Gastroesophageal sphincter (tissue), 4 donors: ENCODE measurements around the gene JARID2. TPM values are rescaled to one million over a fixed set of nuclear protein-coding genes. Genes with fewer than 3 reads are reported as not detected.

Experiments used
- ATAC-seq: fragments of 150-250 bp; one replicate; pipeline ENCODE4 v1.9.1; 2016; ENCODE audit warnings: mild to moderate bottlenecking, moderate library complexity
- H3K27ac ChIP-seq, 4 donors: fragments of 200-600 bp; sonication (generic) in 3 of 4; 1 replicate in 3 of 4; 2 replicates in 1 of 4; pipeline ENCODE4 v1.5.1; 2016 to 2019
- H3K27me3 ChIP-seq: fragments of 200-600 bp; sonication (generic); one replicate; pipeline ENCODE4 v1.5.1; 2019
- H3K36me3 ChIP-seq, 2 donors: fragments of 200-600 bp; sonication (generic); one replicate each; pipeline ENCODE4 v1.5.1; 2019; ENCODE audit warnings: control low read depth in 1 of 2
- H3K4me1 ChIP-seq, 3 donors: fragments of 200-600 bp; sonication (generic); 1 replicate in 2 of 3; 2 replicates in 1 of 3; pipeline ENCODE4 v1.5.1; 2016 to 2019; ENCODE audit warnings: control low read depth in 2 of 3
- H3K4me3 ChIP-seq, 2 donors: fragments of 200-600 bp; sonication (generic); one replicate each; pipeline ENCODE4 v1.5.1; 2019; ENCODE audit warnings: mild to moderate bottlenecking in 1 of 2, moderate library complexity in 1 of 2
- H3K9me3 ChIP-seq, 3 donors: fragments of 200-600 bp; sonication (generic); one replicate each; pipeline ENCODE4 v1.5.1; 2017 to 2019; ENCODE audit warnings: control low read depth in 2 of 3
- EP300 ChIP-seq: sonication (generic); formaldehyde crosslinking; IDR thresholded peaks from one replicate; pipeline ENCODE4 v1.6.1; 2017; ENCODE audit warnings: antibody characterized with exemption, mild to moderate bottlenecking
- POLR2A ChIP-seq, 2 donors: fragments of 450-650 bp; IDR thresholded peaks; one replicate each; pipeline ENCODE4 v1.6.1; 2017; ENCODE audit warnings: antibody characterized with exemption in 2 of 2, mild to moderate bottlenecking in 2 of 2, moderate library complexity in 1 of 2
- POLR2AphosphoS5 ChIP-seq: sonication (generic); formaldehyde crosslinking; IDR thresholded peaks from one replicate; pipeline ENCODE4 v1.6.1; 2017; ENCODE audit warnings: antibody characterized with exemption
- WGBS, 2 donors: methylation state at CpG; one replicate each; pipeline ENCODE4 v1.1.5; 2018; ENCODE audit warnings: low coverage in 1 of 2; 5-methylcytosine and 5-hydroxymethylcytosine counted together
- total RNA-seq, 4 donors: library from RNA; depleted of rRNA; stranded (reverse); fragments of >200 nt; gene quantifications; one replicate each; pipeline ENCODE4 v1.1.0, GENCODE V29; 2016
- TF ChIP-seq, protein P1 (sequence below), 4 experiments: fragments of 200-600 bp in 2 of 4; fragments of 450-650 bp in 2 of 4; sonication (generic) in 1 of 4; IDR thresholded peaks; one replicate each; pipeline ENCODE4 v1.5.1; 2017 to 2019; ENCODE audit warnings: antibody characterized with exemption in 4 of 4, mild to moderate bottlenecking in 2 of 4, moderate library complexity in 2 of 4

Gene JARID2
- total RNA-seq, 4 donors from 2014 or later, result 6.8 to 12.3 (median 8.5) TPM

GRCh38 chr6:15499125-15499524 lies 253.3 kb downstream of the JARID2 start:
- Histone ChIP-seq H3K4me3 (no peak overlapping the region), H3K9me3 (no peaks in the 10 kb centered on the region), H3K27me3 (no peaks in the 10 kb centered on the region), H3K36me3 (peaks cover 0 to 55% of the 10 kb centered on the region in 2 donors), H3K4me1 (peaks cover 0 to 47% (median 13%) of the 10 kb centered on the region in 3 donors), H3K27ac (no peak overlapping the region)
- ATAC-seq, result no peak
- 100% methylated on average over 3 of the region's 12 CpGs; no CpG with 5 or more reads in 1 of the 2 donors for WGBS, 2 donors
- TF ChIP-seq, protein P1, sequence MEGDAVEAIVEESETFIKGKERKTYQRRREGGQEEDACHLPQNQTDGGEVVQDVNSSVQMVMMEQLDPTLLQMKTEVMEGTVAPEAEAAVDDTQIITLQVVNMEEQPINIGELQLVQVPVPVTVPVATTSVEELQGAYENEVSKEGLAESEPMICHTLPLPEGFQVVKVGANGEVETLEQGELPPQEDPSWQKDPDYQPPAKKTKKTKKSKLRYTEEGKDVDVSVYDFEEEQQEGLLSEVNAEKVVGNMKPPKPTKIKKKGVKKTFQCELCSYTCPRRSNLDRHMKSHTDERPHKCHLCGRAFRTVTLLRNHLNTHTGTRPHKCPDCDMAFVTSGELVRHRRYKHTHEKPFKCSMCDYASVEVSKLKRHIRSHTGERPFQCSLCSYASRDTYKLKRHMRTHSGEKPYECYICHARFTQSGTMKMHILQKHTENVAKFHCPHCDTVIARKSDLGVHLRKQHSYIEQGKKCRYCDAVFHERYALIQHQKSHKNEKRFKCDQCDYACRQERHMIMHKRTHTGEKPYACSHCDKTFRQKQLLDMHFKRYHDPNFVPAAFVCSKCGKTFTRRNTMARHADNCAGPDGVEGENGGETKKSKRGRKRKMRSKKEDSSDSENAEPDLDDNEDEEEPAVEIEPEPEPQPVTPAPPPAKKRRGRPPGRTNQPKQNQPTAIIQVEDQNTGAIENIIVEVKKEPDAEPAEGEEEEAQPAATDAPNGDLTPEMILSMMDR (IDR thresholded peaks at IDR 0.05), result no peak
- TF ChIP-seq POLR2A (IDR thresholded peaks at IDR 0.05) (no peak), POLR2AphosphoS5 (no peak), EP300 (no peak)

- H3K9me3 ChIP-seq, result no peaks in the 10 kb centered on the region
- 92% methylated on average over 8 of the region's 9 CpGs; no CpG with 5 or more reads in 1 of the 2 donors for WGBS, 2 donors
- H3K4me1 ChIP-seq, result peaks cover 0 to 50% (median 18%) of the 10 kb centered on the region in 3 donors
- H3K4me3 ChIP-seq, result no peak overlapping the region
- no peak overlapping the region for H3K27ac ChIP-seq
- H3K36me3 ChIP-seq, result peaks cover 0 to 55% of the 10 kb centered on the region in 2 donors
- H3K27me3 ChIP-seq, result no peaks in the 10 kb centered on the region
- no peak for ATAC-seq
- TF ChIP-seq EP300, result no peak
- TF ChIP-seq, protein P1 (IDR thresholded peaks at IDR 0.05), result no peak
- TF ChIP-seq POLR2AphosphoS5, result no peak
- no peak for TF ChIP-seq POLR2A (IDR thresholded peaks at IDR 0.05)
Measured at GRCh38 chr6:15499591-15499990, 253.7 kb downstream of the JARID2 start.

DNA sequence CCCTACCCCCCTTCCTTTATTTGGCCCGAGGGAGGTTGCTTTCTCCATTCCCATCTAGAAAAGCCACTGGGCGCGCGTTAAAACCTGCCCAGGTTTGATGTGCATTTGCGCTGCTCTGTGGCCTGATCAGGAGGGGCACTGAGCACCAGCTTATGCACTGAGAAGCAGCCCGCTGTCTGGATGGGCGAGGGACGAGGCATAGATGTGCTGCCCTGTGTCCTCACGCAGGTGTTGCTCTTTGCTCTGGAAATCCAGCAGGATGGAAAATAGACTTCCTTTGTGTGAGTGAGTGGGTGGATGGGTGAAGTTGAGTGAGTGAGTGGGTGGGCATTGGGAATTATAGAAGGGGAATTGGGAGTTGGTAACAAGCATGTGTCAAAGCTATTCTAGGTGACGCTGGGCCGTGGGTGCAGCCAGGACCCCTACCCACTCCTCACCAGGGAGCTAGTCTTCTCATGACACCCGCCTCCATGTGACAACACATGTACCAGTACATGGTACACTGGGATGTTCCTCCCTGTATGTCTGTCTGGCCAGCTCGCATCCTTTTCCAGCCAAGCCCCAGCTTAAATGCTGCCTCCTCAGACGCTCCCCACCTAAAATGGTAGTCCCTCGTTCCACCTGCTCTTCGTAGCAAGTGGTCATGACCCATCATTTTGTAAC lies 254.3 kb downstream of the JARID2 start:
- 90 to 94% methylated on average over 8 of the region's 16 CpGs for WGBS, 2 donors
- peaks cover 0 to 50% (median 16%) of the 10 kb centered on the region in 3 donors for H3K4me1 ChIP-seq
- H3K27me3 ChIP-seq, result no peaks in the 10 kb centered on the region
- H3K4me3 ChIP-seq, result no peak overlapping the region
- H3K36me3 ChIP-seq, result peaks cover 0 to 55% of the 10 kb centered on the region in 2 donors
- no peaks in the 10 kb centered on the region for H3K9me3 ChIP-seq
- H3K27ac ChIP-seq, result no peak overlapping the region
- ATAC-seq, result no peak
- TF ChIP-seq, protein P1 (IDR thresholded peaks at IDR 0.05), result no peak
- TF ChIP-seq POLR2AphosphoS5 (no peak), EP300 (no peak), POLR2A (IDR thresholded peaks at IDR 0.05) (no peak)

GRCh38 chr6:15500901-15501825 lies 255.3 kb downstream of the JARID2 start:
- 85 to 88% methylated on average over 16 to 21 of the region's 38 CpGs for WGBS, 2 donors
- Histone ChIP-seq H3K4me3 (no peak overlapping the region), H3K4me1 (peaks cover 2 to 50% (median 15%) of the 10 kb centered on the region in 3 donors), H3K27me3 (no peaks in the 10 kb centered on the region), H3K36me3 (peaks cover 0 to 50% of the 10 kb centered on the region in 2 donors), H3K27ac (peak overlapping the region in 1 of 4 donors; percentile 58), H3K9me3 (no peaks in the 10 kb centered on the region)
- no peak for TF ChIP-seq EP300
- TF ChIP-seq POLR2A (IDR thresholded peaks at IDR 0.05), result no peak
- no peak for TF ChIP-seq POLR2AphosphoS5
- TF ChIP-seq, protein P1 (IDR thresholded peaks at IDR 0.05), result no peak
- ATAC-seq, result no peak
